GM18511 (cell line): ENCODE data around the gene PARD3B.
A peak's percentile ranks its signal among the peaks of the same experiment; 100 is the strongest.

ENCODE experiments used
- ATAC-seq: cut with Tn5 transposase; IDR thresholded peaks from one replicate; pipeline ENCODE4 v1.9.1; 2021; ENCODE audit warnings: mild to moderate bottlenecking, moderate library complexity; ENCODE audit not compliant: unreplicated experiment

The PARD3B gene

GRCh38 chr2:205288686-205289085 is 743.4 kb downstream of the PARD3B start:
- no peak for ATAC-seq

GRCh38 chr2:205290299-205290698 is 745.0 kb downstream of the PARD3B start:
- ATAC-seq = no peak

GRCh38 chr2:205292665-205293295 is 747.5 kb downstream of the PARD3B start:
- ATAC-seq = no peak

- no peak for ATAC-seq
Observed at GRCh38 chr2:205293559-205293958, 748.3 kb downstream of the PARD3B start.

- ATAC-seq = no peak
Observed at GRCh38 chr2:205296959-205297358, 751.7 kb downstream of the PARD3B start.

- ATAC-seq = no peak
Observed at GRCh38 chr2:205297368-205297767, 752.1 kb downstream of the PARD3B start.

GRCh38 chr2:205297846-205298245 is 752.6 kb downstream of the PARD3B start:
- ATAC-seq = no peak

GRCh38 chr2:205311201-205311600 is 765.9 kb downstream of the PARD3B start:
- ATAC-seq = no peak

GRCh38 chr2:205321231-205321630 is 776.0 kb downstream of the PARD3B start:
- ATAC-seq = no peak

- ATAC-seq = no peak
Observed at GRCh38 chr2:205323929-205324328, 778.7 kb downstream of the PARD3B start.

GRCh38 chr2:205324355-205324754 is 779.1 kb downstream of the PARD3B start:
- ATAC-seq = peak; percentile 86

- no peak for ATAC-seq
Observed at GRCh38 chr2:205333351-205333750, 788.1 kb downstream of the PARD3B start.

GRCh38 chr2:205337274-205337673 is 792.0 kb downstream of the PARD3B start:
- no peak for ATAC-seq

- no peak for ATAC-seq
Observed at GRCh38 chr2:205338156-205338555, 792.9 kb downstream of the PARD3B start.

GRCh38 chr2:205343103-205343502 is 797.8 kb downstream of the PARD3B start:
- no peak for ATAC-seq

- ATAC-seq = no peak
Observed at GRCh38 chr2:205346649-205347048, 801.4 kb downstream of the PARD3B start.

- ATAC-seq = no peak
Observed at GRCh38 chr2:205347899-205348298, 802.6 kb downstream of the PARD3B start.

- no peak for ATAC-seq
Observed at GRCh38 chr2:205352094-205352493, 806.8 kb downstream of the PARD3B start.

- ATAC-seq = no peak
Observed at GRCh38 chr2:205352593-205352992, 807.3 kb downstream of the PARD3B start.

- ATAC-seq = no peak
Observed at GRCh38 chr2:205357732-205358131, 812.5 kb downstream of the PARD3B start.

GRCh38 chr2:205358351-205358815 is 813.1 kb downstream of the PARD3B start:
- ATAC-seq = no peak

GRCh38 chr2:205361272-205361671 is 816.0 kb downstream of the PARD3B start:
- ATAC-seq = no peak

GRCh38 chr2:205361970-205362369 is 816.7 kb downstream of the PARD3B start:
- ATAC-seq = no peak
